Measurements from ENCODE around the gene FGF11.
"Not testable (repeated sequence)": the region's sequence is repeated elsewhere in the genome, so short reads cannot be mapped to it uniquely, and the experiment has no call there.

- TF ChIP-seq, protein P1, sequence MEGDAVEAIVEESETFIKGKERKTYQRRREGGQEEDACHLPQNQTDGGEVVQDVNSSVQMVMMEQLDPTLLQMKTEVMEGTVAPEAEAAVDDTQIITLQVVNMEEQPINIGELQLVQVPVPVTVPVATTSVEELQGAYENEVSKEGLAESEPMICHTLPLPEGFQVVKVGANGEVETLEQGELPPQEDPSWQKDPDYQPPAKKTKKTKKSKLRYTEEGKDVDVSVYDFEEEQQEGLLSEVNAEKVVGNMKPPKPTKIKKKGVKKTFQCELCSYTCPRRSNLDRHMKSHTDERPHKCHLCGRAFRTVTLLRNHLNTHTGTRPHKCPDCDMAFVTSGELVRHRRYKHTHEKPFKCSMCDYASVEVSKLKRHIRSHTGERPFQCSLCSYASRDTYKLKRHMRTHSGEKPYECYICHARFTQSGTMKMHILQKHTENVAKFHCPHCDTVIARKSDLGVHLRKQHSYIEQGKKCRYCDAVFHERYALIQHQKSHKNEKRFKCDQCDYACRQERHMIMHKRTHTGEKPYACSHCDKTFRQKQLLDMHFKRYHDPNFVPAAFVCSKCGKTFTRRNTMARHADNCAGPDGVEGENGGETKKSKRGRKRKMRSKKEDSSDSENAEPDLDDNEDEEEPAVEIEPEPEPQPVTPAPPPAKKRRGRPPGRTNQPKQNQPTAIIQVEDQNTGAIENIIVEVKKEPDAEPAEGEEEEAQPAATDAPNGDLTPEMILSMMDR (IDR thresholded peaks at IDR 0.05) = not testable (repeated sequence)
- TF ChIP-seq POLR2A (IDR thresholded peaks at IDR 0.05) = not testable (repeated sequence)
Measured at GRCh38 chr17:7469843-7470242, 30.5 kb downstream of the FGF11 start.

All from adrenal gland (tissue), 5 donors.